Measurements from ENCODE around the gene ABHD5.

The ABHD5 gene

DNA sequence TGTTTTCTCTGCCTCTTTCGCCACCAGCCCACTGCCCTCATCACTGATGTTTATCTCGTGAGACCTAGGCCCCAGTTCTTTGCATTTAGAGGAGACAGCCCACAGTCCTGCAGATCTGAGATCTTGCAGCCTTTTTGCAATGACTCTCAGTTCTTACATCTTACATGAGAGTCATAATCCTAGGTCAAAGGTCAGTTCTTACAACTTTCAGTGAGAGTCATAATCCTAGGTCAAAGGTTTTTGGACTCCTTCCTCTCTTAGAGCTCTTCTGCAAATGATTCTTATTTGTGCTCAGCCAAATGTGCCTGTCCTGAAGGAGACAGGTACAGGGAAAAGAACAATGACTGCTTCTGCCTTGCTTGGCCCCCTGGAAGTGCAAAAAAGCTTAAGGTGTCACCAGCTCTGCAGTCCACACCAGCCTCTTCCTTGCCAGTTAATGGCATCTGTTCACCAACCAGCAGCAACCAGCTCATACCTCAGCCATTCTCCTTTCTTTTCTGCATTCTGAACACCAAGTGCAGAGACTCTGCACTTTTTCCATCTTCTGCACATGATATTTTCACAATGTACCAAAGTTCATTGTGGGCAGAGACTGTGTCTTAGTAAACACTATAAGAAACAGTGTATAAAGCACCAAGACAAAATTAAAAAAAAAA, 67.1 kb downstream of the ABHD5 start:
- no peak for DNase-seq

DNA sequence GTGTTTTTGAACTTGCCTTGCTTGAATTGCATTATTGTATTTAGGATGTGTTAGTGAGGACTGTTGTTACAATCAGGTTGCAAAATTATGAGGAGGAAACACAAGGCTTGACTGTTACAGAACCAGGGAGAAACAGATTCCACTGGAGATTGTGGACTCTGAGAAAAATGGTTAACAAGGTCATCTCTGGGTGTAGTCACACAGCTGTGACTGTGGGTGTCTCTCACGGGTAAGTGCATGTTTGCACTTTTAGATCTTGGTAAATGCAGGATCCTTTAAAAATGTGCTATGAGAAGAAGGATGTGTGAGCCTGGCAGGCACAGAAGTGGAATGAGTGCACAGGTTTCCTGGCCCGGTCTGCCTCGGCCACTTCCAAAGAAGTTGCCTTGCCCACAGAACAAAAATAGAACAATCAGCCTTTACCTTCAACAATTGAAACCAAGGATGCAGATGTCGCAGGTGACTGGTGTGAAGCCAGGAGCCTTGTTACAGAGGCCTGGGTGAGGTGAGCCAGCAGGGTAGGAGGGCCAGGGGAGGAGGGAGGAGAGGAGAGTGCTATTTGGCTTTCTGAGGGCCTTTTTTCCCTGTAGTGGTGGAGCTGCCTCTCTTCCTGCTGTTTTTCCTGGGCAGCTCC, 68.0 kb downstream of the ABHD5 start:
- no peak for DNase-seq

DNA sequence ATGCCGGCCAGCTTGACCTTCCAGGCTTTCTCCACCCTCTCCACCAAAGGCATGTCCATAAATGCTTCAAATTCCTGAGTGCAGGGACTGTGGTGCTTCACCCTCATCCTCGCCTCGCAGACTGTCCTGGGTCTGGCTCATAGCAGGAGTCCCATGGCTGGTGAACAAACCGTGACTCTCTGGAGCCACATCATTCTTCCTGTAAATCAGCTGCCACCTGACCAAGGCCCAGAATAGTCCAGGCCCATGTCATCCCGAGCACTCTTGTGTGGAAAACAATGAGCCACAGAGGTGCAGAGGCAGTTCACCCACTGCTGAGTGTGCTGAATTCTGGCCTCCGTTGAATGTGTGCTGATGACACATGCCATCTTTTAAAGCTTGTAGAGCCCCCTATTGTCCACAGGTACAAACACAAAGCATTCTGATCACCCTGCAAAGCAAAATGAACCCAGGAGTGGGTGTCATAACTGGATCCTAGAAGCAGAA, 68.6 kb downstream of the ABHD5 start:
- DNase-seq: peak in 1 of 14 donors; percentile 31

DNA sequence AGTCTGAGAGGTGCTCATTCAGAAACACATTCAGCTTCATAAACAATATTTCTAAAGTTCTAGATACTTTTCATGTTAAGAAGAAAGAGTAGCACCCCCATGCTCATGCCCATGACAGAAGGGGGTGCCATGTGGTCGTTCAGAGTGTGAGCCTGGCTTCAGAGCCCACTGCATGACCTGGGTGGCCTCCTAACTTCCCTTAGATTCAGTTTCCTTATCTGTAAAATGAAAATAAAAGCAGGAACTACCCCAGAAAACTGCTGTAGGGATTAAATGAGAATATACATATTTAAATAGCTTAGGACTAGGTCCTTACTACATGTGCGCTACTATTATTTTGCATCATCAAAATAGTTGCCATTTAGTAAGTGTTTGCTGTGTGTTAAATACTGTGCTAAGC, 69.2 kb downstream of the ABHD5 start:
- DNase-seq: no peak

DNA sequence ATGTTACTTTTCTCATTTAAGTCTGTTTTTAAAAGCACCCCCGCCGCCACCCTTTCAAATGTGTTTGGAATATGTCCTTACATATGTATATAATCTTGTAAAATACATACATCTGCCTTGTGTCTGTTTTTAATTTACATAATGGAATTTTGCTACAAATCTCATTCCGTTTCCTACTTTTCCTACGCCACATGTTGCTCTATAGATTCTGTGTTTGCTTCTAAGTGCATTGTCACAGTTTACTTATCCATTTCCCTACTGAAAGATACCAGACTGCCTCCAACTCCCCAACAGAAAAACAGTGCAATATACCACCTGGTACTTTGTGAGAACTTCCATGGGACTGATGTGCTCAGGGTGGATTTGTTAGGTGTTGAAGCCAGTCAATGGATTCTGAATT, 70.2 kb downstream of the ABHD5 start:
- no peak for DNase-seq

DNA sequence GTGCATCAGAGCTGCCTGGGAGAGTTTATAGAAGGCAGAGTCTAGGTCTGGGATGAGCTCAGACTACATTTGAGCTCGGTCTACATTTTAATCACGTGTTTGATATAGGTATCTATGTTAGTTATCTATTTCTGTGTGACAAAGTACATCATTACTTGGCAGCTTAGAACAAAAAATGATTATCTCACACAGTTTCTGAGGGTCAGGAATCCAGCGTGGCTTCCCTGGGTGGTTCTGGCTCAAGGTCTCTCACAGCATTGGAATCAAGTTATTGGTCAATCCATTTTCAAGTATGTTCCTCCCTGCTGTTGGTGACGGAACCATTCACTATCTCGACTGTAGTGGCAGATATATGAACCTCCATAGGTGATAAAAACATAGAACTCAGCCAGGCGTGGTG, 71.7 kb downstream of the ABHD5 start:
- no peak for DNase-seq

DNA sequence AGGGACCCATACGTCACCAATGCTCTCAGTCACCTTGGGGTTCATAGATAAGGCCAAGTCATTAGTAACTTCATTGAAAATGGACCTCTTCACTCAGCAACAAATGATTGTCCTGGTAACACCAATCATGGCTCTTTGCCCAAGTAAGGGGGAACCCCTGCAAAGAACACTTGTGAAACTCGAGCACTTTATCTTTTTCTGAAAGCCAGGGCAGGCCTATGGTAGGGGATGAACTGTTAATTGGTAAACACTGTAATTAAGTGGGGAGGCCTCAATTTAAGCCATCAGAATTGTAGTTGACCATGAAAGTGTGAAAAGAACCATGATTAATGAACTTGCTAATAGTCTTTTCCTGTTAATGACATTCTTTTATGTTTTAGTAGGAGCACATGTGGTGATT, 73.3 kb downstream of the ABHD5 start:
- no peak for DNase-seq

DNA sequence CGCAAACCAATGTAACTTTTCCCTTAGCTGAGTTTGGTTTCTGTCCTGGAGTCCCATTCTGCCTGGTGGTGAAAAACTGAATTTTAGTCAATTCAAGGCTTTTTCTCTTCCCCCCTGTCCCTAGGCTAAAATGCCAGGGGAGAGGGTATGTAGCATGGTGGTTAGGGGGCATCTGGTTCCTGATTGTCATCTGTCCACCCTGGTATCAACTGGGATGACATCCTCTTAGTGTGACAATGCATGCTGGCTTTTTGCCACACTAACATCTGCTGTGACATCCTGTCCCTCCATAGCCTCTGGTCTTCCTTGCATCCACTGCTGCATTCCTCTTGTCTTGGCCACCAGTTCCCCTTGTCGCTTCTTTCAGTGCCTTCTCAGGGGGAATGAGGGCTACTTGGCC, 73.7 kb downstream of the ABHD5 start:
- no peak for DNase-seq

DNA sequence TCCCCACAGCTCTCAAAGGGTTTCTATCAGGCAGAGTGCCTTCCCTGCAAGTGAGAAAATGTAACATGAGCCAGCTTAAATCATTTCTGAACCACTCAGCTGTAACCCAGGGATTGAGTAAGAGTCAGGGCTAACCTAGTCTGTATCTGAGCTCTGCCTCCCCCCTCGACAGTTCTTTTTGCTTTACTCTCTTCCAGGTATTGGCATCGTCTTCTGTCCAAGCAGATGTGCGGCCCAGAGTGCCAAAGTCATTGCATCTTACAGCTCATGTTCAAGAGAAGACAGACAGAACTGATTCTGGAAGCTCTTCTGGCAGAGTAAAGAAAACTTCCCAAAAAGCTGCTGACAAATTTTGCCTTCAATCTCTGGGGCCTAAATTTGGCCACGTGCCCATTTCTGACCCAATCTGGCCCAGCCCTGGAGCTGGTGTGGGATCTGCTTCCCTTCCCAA, 74.8 kb downstream of the ABHD5 start:
- no peak for DNase-seq

DNA sequence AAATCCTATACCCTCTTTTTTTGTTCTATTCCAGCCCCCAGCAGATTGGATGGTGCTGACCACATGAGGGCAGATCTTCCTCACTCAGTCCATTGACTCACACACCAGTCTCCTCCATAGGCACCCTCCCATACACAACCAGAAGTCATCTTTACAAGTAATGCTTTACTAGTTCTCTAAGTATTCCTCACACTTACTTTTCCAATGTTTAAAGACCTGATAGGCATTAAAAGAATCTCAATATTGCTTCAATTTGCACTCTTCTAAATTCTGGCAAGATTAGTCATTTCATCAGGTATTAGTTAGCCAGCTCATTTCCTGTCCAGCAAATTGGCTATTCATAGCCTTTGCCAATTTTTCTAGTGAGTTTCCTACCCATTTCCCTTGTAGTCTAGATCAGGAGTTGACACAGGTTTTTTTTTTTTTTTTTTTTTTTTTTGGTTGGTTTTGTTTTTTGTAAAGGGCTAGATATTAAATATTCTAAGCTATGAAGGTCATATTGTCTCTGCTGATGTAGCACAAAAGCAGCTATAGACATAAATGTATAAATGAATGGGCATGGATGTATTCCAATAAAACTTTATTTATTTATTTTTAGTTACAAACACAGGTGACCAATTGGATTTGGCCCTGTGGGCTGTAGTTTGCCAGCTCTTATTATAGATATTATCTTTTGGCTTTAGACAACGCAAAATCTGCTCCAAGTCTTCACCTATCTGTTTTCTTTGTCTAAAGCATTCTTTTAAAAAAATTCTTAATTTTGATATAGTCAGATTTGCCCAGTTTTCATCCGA, 76.1 kb downstream of the ABHD5 start:
- no peak for DNase-seq

DNA sequence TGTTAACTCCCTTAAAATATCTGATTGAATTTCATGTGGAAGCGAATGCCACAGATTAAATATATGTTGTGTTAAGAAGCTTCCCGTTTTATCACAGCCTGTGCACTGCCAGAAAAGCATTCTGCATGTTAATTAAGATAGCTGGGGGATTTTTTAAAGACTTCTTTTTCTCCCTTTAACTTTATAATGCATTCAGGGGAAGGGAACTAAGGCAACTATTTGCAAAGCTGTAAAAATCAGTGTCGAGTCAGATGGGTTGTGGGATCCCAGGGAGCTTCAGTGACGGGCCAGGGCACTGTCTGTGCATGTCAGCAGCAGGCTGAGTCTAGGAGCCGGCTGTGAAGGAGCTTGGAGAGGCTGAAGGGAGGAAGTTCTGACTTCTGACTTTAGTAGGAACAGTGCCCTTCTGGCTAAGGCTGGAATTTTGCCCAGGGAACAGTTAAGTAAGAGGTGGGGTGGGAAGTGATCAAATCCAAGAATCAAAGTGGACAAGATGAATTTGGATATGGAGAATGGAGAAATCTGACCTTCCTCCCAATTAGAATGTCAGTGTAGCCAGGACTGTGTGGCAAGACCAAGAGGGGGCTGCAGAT, 77.7 kb downstream of the ABHD5 start:
- peak in 5 of 14 donors; percentile 11 to 40 (median 26) for DNase-seq

DNA sequence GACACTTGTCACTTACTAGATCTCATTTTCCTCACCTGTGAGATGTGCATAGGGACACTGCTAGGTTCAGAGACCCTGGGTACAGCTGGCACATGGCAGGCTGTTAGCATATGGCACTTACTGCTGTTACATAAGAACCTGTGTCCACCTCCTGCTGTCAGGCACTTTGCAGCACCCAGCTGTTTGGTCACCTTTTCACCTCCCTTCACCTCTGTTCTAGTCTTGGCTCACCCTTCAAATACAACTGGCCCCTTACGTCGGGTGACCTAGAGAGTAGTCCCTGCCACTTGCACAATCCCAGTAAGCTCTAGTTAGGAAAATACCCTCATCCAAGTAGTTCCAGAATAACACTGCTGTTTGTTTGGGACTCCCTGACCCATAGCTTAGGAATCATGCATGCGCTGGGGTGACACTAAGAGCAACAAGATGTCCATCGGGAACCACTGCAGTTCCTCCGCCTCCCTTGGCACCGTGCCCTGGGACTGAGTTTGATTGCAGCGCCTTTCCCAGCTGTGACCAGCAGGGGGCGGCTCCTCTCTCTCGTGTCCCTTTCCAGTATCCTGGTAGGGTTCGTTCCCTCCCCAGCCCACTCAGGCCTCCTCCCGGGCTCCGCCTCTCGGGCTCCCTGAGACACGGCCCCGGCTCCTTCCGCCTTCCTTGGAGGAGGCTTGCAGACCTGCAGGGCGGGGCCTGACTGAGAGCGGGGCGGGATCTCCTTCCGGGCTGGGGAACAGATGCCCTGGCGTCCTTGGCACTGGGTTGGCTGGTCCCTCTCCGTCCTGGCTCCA, 78.6 kb downstream of the ABHD5 start:
- DNase-seq: peak; percentile 23 to 88 (median 78)

DNA sequence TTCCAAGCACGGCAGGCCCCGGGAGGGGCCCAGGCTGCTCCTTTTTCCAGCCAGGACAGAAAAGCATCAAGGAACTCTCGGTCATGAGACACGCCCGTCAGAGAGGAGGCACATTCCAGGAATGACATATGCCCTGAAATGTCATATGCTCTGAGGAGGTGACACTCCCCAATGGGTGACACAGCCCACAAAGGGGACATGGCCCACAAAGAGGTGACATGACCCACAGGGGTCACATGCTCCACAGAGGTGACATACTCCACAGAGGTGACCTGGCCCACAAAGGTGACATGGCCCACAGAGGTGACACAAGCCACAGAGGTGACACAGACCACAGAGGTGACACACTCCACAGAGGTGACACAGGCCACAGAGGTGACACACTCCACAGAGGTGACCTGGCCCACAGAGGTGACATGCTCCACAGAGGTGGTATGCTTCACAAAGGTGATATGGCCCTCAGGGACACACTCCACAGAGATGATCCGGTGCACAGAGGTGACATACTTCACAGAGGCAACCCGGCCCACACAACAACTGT, 79.2 kb downstream of the ABHD5 start:
- no peak for DNase-seq

DNA sequence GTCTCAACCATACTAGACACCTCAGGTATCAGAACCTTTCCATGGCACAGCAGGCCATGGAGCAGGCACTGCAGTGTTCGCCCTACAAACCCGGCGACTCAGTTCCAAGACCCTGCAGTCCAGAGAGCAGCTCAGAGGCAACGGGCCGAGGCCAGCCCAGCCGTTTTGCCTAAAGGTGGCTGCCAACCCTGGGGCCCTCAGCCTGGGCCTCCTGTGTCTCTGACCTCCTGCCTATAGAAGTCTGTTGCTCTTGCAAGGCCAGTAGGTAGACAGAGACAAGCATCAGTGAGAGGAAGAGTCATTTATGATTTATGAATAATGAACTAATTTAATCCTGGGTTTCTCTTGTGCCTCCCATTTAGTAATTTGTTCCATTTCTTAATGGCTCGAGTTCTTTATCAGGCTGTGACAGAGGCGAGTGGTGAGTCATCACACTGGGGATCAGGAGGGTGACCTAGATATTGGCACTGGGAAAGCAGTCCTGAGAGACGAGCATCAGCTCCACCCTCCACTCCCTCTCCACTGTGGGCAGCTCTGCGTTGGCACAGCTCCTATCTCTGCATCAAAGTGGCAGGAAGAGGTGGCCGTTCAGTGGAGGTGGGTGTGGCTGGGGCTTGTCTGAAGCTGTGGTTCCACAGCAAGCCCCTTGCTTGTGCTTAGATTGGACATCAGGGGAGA, 79.8 kb downstream of the ABHD5 start:
- DNase-seq: peak in 2 of 14 donors; percentile 8 to 16

DNA sequence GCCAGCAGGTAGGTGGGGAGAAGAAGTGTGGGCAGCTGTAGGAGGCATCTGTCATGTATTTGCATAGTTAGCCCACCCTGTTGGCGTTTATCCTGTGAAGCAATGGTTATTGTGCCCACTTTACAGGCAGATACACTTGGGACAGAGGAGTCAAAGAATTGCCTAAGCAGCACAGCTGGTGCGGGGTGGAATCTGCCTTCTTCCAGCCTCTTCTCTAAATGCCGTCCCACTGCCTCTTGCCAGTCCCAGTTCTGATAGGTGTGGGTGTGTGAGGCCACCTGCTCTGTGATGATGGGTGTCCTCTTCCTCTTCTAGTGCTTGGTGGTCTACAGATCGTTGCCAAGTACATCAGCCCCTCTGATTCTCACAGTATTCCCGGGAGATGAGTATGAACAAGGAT, 80.9 kb downstream of the ABHD5 start:
- DNase-seq: no peak

DNA sequence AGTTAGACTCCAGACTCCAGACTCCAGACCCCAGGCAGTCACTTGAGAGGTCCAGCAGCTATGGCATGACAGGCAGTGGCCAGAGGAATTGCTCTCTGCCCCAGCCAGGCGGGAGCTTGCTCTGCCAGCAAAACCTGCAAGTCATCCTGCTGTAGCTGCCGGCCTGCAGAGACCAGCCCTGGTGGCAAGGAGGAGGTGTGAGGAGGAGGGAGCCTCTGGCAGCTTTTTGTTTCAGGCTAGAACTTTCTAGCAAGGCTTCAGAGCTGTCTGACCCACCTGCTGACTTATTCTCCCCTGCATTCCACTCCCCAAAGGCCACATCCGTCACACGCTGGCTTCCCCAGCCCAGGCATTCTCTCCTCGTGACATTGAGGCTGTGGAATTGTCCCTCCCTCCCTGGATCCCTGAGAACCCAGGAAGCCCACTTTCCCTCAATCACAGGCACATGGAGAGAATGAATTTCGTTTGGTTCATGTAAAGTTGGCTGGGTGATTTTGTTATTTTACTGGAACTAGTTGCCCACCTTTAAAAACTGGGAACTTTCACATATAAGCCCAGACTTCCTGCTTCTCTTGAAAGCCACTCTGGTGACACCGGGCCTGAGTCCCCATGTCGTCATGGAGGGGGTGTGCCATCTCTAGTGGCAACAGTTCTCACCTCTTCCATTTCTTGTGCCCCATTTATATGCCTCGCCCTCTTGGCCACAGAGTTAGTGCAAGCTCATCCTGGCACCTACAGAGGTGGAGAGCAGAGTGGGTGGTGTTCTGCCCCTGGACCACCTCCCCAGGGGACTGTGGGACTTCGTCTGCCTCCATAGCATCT, 82.7 kb downstream of the ABHD5 start:
- peak in 7 of 14 donors; percentile 5 to 68 (median 27) for DNase-seq

DNA sequence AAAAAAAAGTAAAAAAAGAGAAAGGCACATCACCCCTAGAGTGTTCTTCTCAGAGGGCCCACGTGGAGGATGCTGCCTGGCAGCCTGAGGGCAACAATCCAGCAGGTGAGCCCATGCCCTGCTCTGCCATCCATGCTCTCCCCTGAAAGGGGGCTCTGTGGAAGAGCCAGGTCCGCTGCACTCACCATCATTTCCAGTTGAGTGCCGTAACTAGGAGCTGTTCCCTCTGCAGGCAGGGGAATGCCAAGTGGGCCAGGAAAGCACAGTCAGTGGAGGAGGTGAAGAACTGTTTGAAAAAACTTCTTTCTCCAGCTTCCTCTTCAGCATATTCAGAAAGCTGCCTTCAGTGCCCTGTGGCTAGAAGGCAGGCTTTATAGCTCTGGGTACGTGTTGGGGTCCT, 84.1 kb downstream of the ABHD5 start:
- DNase-seq: peak in 5 of 14 donors; percentile 3 to 73 (median 15)

DNA sequence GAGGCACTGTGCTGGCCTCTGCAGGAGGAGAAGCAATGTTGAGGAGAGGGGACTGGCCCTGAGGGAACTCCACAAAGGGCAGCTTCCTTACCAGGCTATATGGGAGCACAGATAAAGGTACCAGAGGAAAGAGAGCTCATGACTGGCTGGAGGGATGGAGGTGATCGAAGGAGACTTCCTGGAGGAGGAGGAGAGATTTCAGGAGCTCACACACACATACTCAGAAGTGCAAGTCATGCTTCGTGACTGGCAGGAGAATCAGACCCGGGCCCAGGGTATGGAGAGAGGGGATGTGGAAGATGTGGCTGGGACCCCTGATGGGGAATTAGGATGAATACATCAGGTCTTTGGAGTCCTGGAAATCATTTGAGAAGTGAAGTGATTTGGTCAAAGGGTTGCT, 85.4 kb downstream of the ABHD5 start:
- no peak for DNase-seq

DNA sequence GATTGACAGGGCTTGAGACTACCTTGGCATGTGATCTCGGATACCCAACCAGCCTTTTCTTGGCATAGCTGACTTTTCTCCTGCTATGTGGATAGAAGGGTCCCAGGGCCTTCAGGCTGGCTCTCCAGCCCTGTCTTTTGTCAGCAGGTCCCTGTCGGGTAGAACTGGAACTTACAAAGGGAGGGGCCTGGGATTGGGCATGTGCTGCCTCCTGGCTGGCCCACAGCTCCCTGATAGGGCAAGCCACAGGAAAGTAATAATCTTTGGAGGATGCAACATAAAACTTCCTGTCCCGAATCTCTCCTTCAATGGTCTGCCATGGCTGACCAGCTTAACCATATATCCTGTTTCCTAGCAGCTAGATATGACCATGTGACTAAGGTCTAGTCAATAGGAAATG, 89.1 kb downstream of the ABHD5 start:
- no peak for DNase-seq

DNA sequence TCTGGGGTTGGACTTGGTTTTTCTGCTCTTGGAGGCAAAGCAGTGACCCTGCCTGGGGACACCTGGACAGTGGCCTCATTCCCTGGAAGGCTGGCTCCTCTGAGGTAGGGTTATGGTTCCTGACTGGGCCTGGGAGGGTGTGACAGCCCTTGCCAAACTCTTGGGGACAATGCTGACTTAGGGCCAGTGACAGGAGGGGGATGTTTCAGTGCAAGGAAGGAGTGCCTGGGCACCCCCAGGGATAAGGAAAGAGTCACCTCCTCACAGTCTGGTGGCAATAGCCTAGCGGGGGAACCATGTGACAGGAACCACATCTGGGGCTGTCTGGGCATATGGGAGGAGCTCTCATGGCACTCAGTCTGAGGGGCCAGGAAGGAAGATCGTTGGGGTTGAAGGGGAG, 91.8 kb downstream of the ABHD5 start:
- no peak for DNase-seq

All from C1 segment of cervical spinal cord (tissue), 14 donors.